Measurements from ENCODE around the gene ANK2. TPM values are rescaled to one million over a fixed set of nuclear protein-coding genes. Genes with fewer than 3 reads are reported as not detected.

ANK2 gene
- 14.0 TPM for total RNA-seq
- long read RNA-seq, partial matches to known transcripts = 1 of 8 reads
- long read RNA-seq, other reads (novel, unspliced or antisense) = 7 of 8 reads

GRCh38 chr4:113049421-113050370 is at the start of gene ANK2:
ANK2 (plus strand) TSS chr4:113049653; CDS start chr4:113049729, 76 bp downstream.
- intact Hi-C loops (cut with DNase I) = no loop called here
- Histone ChIP-seq H3K4me1 (no peaks in the 10 kb centered on the region), H3K4me3 (no peak within 1 kb of the TSS), H3K36me3 (no peaks in the 10 kb centered on the region), H3K9me3 (no peaks in the 10 kb centered on the region), H3K27me3 (ENCODE audit: low read depth) (no peaks in the 10 kb centered on the region), H3K27ac (no peak within 1 kb of the TSS)
- TF ChIP-seq CTCF (IDR thresholded peaks at IDR 0.05) = no peak
- ATAC-seq = no peak
- DNase-seq = no peak

- TF ChIP-seq CTCF (IDR thresholded peaks at IDR 0.05) = no peak
- Histone ChIP-seq H3K4me3 (no peak overlapping the region), H3K27ac (no peak overlapping the region), H3K9me3 (no peaks in the 10 kb centered on the region), H3K27me3 (ENCODE audit: low read depth) (no peaks in the 10 kb centered on the region), H3K36me3 (no peaks in the 10 kb centered on the region), H3K4me1 (no peaks in the 10 kb centered on the region)
- ATAC-seq (no peak), DNase-seq (no peak)
- intact Hi-C loops (cut with DNase I) = no loop called here
These were observed 45.6 kb upstream of the ANK2 start for GRCh38 chr4:113003841-113004240.

GRCh38 chr4:113004655-113005054 is 44.8 kb upstream of the ANK2 start:
- H3K27ac ChIP-seq = no peak overlapping the region
- no peak overlapping the region for H3K4me3 ChIP-seq
- no peaks in the 10 kb centered on the region for H3K4me1 ChIP-seq
- no peaks in the 10 kb centered on the region for H3K9me3 ChIP-seq
- no peaks in the 10 kb centered on the region for H3K27me3 ChIP-seq (ENCODE audit: low read depth)
- DNase-seq (no peak), ATAC-seq (no peak)
- TF ChIP-seq CTCF (IDR thresholded peaks at IDR 0.05) = no peak
- intact Hi-C loops (cut with DNase I) = no loop called here
- no peaks in the 10 kb centered on the region for H3K36me3 ChIP-seq

GRCh38 chr4:113006632-113007031 is 42.8 kb upstream of the ANK2 start:
- H3K27ac ChIP-seq = no peak overlapping the region
- intact Hi-C loops (cut with DNase I) = no loop called here
- H3K9me3 ChIP-seq = no peaks in the 10 kb centered on the region
- no peak overlapping the region for H3K4me3 ChIP-seq
- H3K36me3 ChIP-seq = no peaks in the 10 kb centered on the region
- no peak for TF ChIP-seq CTCF (IDR thresholded peaks at IDR 0.05)
- H3K27me3 ChIP-seq (ENCODE audit: low read depth) = no peaks in the 10 kb centered on the region
- DNase-seq (no peak), ATAC-seq (no peak)
- no peaks in the 10 kb centered on the region for H3K4me1 ChIP-seq

GRCh38 chr4:113007151-113007550 is 42.3 kb upstream of the ANK2 start:
- ATAC-seq = no peak
- TF ChIP-seq CTCF (IDR thresholded peaks at IDR 0.05) = no peak
- H3K4me3 ChIP-seq = no peak overlapping the region

More at GRCh38 chr4:113007151-113007550, 42.3 kb upstream of the ANK2 start:
- H3K27ac ChIP-seq = no peak overlapping the region
- H3K4me1 ChIP-seq = no peaks in the 10 kb centered on the region
- intact Hi-C loops (cut with DNase I) = no loop called here
- H3K36me3 ChIP-seq = no peaks in the 10 kb centered on the region
- H3K27me3 ChIP-seq (ENCODE audit: low read depth) = no peaks in the 10 kb centered on the region
- DNase-seq = no peak
- H3K9me3 ChIP-seq = no peaks in the 10 kb centered on the region
